ENCODE results near the gene CASK.

The CASK gene

DNA sequence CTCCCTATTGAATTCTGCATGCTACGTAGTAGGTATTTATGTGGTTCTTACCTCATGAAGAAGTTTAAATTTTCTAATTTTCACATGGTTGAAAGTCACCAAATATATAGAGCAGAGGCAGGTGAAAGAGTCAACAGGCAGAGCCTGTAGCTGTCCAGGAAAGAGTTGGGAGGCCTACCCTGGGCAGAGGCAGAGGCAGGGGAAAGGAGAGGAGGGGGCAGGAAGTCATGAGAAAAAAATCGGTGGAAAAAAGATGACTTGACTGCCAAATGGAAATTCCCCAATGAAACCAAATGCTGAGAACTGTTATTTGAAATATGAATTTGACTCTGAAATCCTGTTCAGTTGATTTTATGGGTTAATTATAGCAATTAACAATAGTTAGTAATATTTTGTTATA is 257.7 kb downstream of the CASK start:
- DNase-seq (ENCODE audit: extremely low read depth, low read depth): no peak
- TF ChIP-seq, protein P1, sequence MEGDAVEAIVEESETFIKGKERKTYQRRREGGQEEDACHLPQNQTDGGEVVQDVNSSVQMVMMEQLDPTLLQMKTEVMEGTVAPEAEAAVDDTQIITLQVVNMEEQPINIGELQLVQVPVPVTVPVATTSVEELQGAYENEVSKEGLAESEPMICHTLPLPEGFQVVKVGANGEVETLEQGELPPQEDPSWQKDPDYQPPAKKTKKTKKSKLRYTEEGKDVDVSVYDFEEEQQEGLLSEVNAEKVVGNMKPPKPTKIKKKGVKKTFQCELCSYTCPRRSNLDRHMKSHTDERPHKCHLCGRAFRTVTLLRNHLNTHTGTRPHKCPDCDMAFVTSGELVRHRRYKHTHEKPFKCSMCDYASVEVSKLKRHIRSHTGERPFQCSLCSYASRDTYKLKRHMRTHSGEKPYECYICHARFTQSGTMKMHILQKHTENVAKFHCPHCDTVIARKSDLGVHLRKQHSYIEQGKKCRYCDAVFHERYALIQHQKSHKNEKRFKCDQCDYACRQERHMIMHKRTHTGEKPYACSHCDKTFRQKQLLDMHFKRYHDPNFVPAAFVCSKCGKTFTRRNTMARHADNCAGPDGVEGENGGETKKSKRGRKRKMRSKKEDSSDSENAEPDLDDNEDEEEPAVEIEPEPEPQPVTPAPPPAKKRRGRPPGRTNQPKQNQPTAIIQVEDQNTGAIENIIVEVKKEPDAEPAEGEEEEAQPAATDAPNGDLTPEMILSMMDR (IDR thresholded peaks at IDR 0.05; ENCODE audit: low read depth, low read length, missing control alignments): no peak
- no peak overlapping the region for H3K4me3 ChIP-seq (replicated peaks; ENCODE audit: low read depth, low read length)

GRCh38 chrX:41664908-41665307 is 258.4 kb downstream of the CASK start:
- H3K4me3 ChIP-seq (replicated peaks; ENCODE audit: low read depth, low read length): no peak overlapping the region
- TF ChIP-seq, protein P1 (IDR thresholded peaks at IDR 0.05; ENCODE audit: low read depth, low read length, missing control alignments): no peak
- DNase-seq (ENCODE audit: extremely low read depth, low read depth): no peak

GRCh38 chrX:41664375-41664901 is 258.9 kb downstream of the CASK start:
- H3K4me3 ChIP-seq (replicated peaks; ENCODE audit: low read depth, low read length): no peak overlapping the region
- DNase-seq (ENCODE audit: extremely low read depth, low read depth): no peak
- TF ChIP-seq, protein P1 (IDR thresholded peaks at IDR 0.05; ENCODE audit: low read depth, low read length, missing control alignments): no peak

DNA sequence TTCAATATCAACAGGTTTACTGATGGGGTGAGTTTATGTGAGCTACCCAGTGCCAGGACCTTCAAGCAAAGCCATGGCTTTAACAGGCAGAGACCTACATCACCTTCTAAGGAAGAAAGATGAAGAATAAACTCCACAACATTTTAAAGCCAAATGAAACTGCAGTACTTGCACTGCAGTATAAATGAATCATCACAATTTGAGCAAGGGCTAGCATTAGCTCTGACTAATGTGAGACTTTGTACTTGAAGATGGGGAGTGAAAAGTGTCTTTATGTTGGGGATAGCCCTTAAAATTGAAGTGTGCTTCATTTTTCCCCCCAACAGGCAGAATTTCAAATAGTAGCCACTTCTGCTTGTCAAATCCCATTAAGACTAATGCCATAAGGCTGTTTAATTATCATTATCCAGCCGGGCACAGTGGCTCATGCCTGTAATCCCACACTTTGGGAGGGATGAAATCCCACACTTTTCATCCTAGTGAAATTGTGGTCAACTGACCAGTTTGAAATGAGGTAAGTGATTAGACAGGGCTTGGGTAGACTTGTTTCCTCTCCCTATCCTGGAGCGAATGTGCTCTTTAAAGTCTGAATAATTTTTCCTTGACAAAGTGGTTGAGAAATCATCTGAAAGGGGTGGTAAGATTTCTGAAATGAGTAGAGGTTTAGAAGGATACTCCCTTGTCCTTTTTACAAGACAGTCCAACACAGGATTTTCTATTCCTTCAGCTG is 261.8 kb downstream of the CASK start:
- no peak for DNase-seq (ENCODE audit: extremely low read depth, low read depth)
- TF ChIP-seq, protein P1 (IDR thresholded peaks at IDR 0.05; ENCODE audit: low read depth, low read length, missing control alignments): no peak
- H3K4me3 ChIP-seq (replicated peaks; ENCODE audit: low read depth, low read length): no peak overlapping the region

DNA sequence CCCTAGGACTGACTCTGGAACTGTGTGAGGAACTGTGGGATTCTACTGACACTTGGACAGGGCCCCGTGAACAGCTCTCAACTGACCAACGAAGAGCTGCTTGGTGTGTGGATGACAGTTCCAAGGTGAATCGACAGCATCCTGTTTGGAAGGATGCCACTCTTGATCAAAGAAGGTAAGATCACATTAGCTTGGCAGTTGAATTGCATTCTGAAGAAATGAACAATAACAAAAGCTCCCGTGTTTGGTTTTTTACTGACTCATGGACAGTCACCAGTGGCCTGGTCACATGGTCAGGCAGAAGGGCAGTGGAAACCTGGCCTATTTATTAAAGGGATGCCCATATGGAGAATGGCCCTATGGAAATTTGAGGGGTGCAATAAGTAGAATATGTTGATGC is 267.7 kb downstream of the CASK start:
- DNase-seq (ENCODE audit: extremely low read depth, low read depth): no peak
- TF ChIP-seq, protein P1 (IDR thresholded peaks at IDR 0.05; ENCODE audit: low read depth, low read length, missing control alignments): no peak
- H3K4me3 ChIP-seq (replicated peaks; ENCODE audit: low read depth, low read length): no peak overlapping the region

DNA sequence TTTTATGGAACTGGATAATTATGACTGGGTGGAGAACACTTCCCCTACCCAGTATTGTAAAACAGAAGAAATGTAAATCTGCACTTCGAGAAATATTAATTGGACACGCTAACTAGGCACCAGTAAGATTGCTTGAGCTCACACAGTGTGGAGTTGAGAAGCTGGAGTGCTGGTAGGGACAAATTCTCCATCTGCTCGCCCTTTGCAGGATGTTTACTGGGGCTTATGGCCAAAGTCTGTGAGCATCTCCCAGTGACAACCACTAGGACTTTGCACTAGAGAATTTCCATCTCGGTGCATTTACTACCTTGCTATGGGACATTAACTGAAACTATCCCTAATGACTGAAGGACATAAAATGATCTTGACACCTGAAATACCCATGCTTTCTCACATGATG is 268.3 kb downstream of the CASK start:
- TF ChIP-seq, protein P1 (IDR thresholded peaks at IDR 0.05; ENCODE audit: low read depth, low read length, missing control alignments): no peak
- H3K4me3 ChIP-seq (replicated peaks; ENCODE audit: low read depth, low read length): no peak overlapping the region
- no peak for DNase-seq (ENCODE audit: extremely low read depth, low read depth)
